WTC11 (cell line): ENCODE results near the gene DNAH1. TPM values are rescaled to one million over a fixed set of nuclear protein-coding genes. Genes with fewer than 3 reads are reported as not detected.

Experiments used
- ATAC-seq: fragments of 200-7000 bp; cut with Tn5 transposase; 2 replicates; pipeline ENCODE4 v1.10.0; 2021; ENCODE audit warnings: mild to moderate bottlenecking, moderate library complexity
- CTCF ChIA-PET: fragments of 300-600 bp; sonication (Branson Sonifier 250); formaldehyde crosslinking; loops from one replicate; lab custom pipeline; 2021; ENCODE audit warnings: antibody characterized with exemption; lab: Charles Lee
- POLR2A ChIA-PET: fragments of 350-600 bp; sonication (Branson Sonifier 250); formaldehyde crosslinking; loops from one replicate; lab custom pipeline; 2021; ENCODE audit warnings: antibody characterized with exemption; lab: Charles Lee
- DNase-seq: peaks from one replicate; pipeline ENCODE4 v3.0.0; 2021; ENCODE audit warnings: low spot score
- H3K27ac Mint-ChIP-seq: 2 replicates; pipeline ENCODE4 v1.8.0; 2021; ENCODE audit warnings: mixed read lengths
- H3K27me3 Mint-ChIP-seq: 2 replicates; pipeline ENCODE4 v1.8.0; 2021; ENCODE audit warnings: low read depth, mild to moderate bottlenecking, moderate library complexity, mixed read lengths
- H3K36me3 Mint-ChIP-seq: 2 replicates; pipeline ENCODE4 v1.8.0; 2021; ENCODE audit warnings: mixed read lengths
- H3K4me1 Mint-ChIP-seq: 2 replicates; pipeline ENCODE4 v1.8.0; 2022; ENCODE audit warnings: mixed read lengths
- H3K4me3 Mint-ChIP-seq: 2 replicates; pipeline ENCODE4 v1.8.0; 2021; ENCODE audit warnings: mild to moderate bottlenecking, moderate library complexity, mixed read lengths
- H3K9me3 Mint-ChIP-seq: 2 replicates; pipeline ENCODE4 v1.8.0; 2021; ENCODE audit warnings: mixed read lengths
- ARID4B ChIP-seq: sonication (generic); formaldehyde crosslinking; IDR thresholded peaks from 2 replicates; pipeline ENCODE4 v1.8.0; 2023; ENCODE audit warnings: missing genetic modification reagents, mild to moderate bottlenecking, borderline replicate concordance
- ATF1 ChIP-seq: sonication (generic); formaldehyde crosslinking; IDR thresholded peaks from 2 replicates; pipeline ENCODE4 v1.8.1; 2023; ENCODE audit warnings: mild to moderate bottlenecking, moderate library complexity, missing genetic modification reagents
- CBFB ChIP-seq: sonication (generic); formaldehyde crosslinking; IDR thresholded peaks from 2 replicates; pipeline ENCODE4 v1.8.1; 2022; ENCODE audit warnings: mild to moderate bottlenecking, low read depth, missing genetic modification reagents
- EMX1 ChIP-seq: fragments of 250-450 bp; sonication (Bioruptor Pico); IDR thresholded peaks from 2 replicates; pipeline ENCODE4 v1.8.0; 2021; ENCODE audit warnings: mild to moderate bottlenecking
- FOXK1 ChIP-seq: sonication (generic); formaldehyde crosslinking; IDR thresholded peaks from 2 replicates; pipeline ENCODE4 v1.8.0; 2022; ENCODE audit warnings: mild to moderate bottlenecking, moderate library complexity, missing genetic modification reagents
- GTF2I ChIP-seq: fragments of 250-450 bp; sonication (Bioruptor Pico); conservative IDR thresholded peaks from 2 replicates; pipeline ENCODE4 v1.4.0; 2021; ENCODE audit warnings: mild to moderate bottlenecking
- HMGA2 ChIP-seq: fragments of 250-450 bp; sonication (Bioruptor Pico); IDR thresholded peaks from 2 replicates; pipeline ENCODE4 v1.4.0; 2021; ENCODE audit warnings: mild to moderate bottlenecking, moderate library complexity
- KAT7 ChIP-seq: sonication (generic); formaldehyde crosslinking; IDR thresholded peaks from 2 replicates; pipeline ENCODE4 v1.8.1; 2023; ENCODE audit warnings: missing genetic modification reagents, mild to moderate bottlenecking, borderline replicate concordance
- RORB ChIP-seq: fragments of 250-450 bp; sonication (Bioruptor Pico); IDR thresholded peaks from 2 replicates; pipeline ENCODE4 v1.9.0; 2021; ENCODE audit warnings: mild to moderate bottlenecking
- SP1 ChIP-seq: sonication (generic); formaldehyde crosslinking; conservative IDR thresholded peaks from 2 replicates; pipeline ENCODE4 v1.8.1; 2022; ENCODE audit warnings: missing genetic modification reagents
- TP53 ChIP-seq: sonication (generic); formaldehyde crosslinking; IDR thresholded peaks from 2 replicates; pipeline ENCODE4 v1.8.1; 2023; ENCODE audit warnings: mild to moderate bottlenecking, missing genetic modification reagents
- ZBTB21 ChIP-seq: sonication (generic); formaldehyde crosslinking; IDR thresholded peaks from 2 replicates; pipeline ENCODE4 v1.8.1; 2023; ENCODE audit warnings: mild to moderate bottlenecking, missing genetic modification reagents, borderline replicate concordance
- ZNF138 ChIP-seq: sonication (generic); formaldehyde crosslinking; conservative IDR thresholded peaks from 2 replicates; pipeline ENCODE4 v1.8.1; 2022; ENCODE audit warnings: mild to moderate bottlenecking, moderate library complexity, missing genetic modification reagents
- ZNF263 ChIP-seq: sonication (generic); formaldehyde crosslinking; IDR thresholded peaks from 2 replicates; pipeline ENCODE4 v1.8.1; 2022; ENCODE audit warnings: low read depth, mild to moderate bottlenecking, moderate library complexity, missing genetic modification reagents
- ZNF416 ChIP-seq: fragments of 250-450 bp; sonication (Bioruptor Pico); IDR thresholded peaks from 2 replicates; pipeline ENCODE4 v1.9.0; 2021; ENCODE audit warnings: mild to moderate bottlenecking, inconsistent platforms
- ZNF512 ChIP-seq: sonication (generic); formaldehyde crosslinking; IDR thresholded peaks from 2 replicates; pipeline ENCODE4 v1.8.1; 2022; ENCODE audit warnings: missing genetic modification reagents, borderline replicate concordance
- ZNF671 ChIP-seq: fragments of 250-450 bp; sonication (Bioruptor Pico); IDR thresholded peaks from 2 replicates; pipeline ENCODE4 v1.8.0; 2021; ENCODE audit warnings: mild to moderate bottlenecking
- total RNA-seq: library from RNA; stranded (reverse); gene quantifications from 3 replicates; pipeline ENCODE4 v1.2.3, GENCODE V29; 2021
- TF ChIP-seq, protein P1 (sequence below): sonication (generic); formaldehyde crosslinking; IDR thresholded peaks from 2 replicates; pipeline ENCODE4 v1.8.1; 2022; ENCODE audit warnings: mild to moderate bottlenecking, moderate library complexity, missing genetic modification reagents
- TF ChIP-seq, protein P2 (sequence below): fragments of 250-450 bp; sonication (Bioruptor Pico); IDR thresholded peaks from 2 replicates; pipeline ENCODE4 v1.9.0; 2021; ENCODE audit warnings: mild to moderate bottlenecking
- TF ChIP-seq, protein P3 (sequence below): sonication (generic); formaldehyde crosslinking; conservative IDR thresholded peaks from 2 replicates; pipeline ENCODE4 v1.8.1; 2022; ENCODE audit warnings: mild to moderate bottlenecking, missing genetic modification reagents
- TF ChIP-seq, protein P4 (sequence below): sonication (generic); formaldehyde crosslinking; conservative IDR thresholded peaks from 2 replicates; pipeline ENCODE4 v1.8.1; 2023; ENCODE audit warnings: mild to moderate bottlenecking, low read depth, missing genetic modification reagents, moderate library complexity

DNAH1 gene
- total RNA-seq, 1 experiment from 2014 or later = 1.5 TPM

GRCh38 chr3:52401551-52401950, 85.4 kb downstream of the DNAH1 start (continued):
- no peak for TF ChIP-seq KAT7 (CRISPR knock-in tag)
- no peak for TF ChIP-seq ZNF416 (CRISPR knock-in tag)
- TF ChIP-seq, all 79 proteins: peak for 0

DNA sequence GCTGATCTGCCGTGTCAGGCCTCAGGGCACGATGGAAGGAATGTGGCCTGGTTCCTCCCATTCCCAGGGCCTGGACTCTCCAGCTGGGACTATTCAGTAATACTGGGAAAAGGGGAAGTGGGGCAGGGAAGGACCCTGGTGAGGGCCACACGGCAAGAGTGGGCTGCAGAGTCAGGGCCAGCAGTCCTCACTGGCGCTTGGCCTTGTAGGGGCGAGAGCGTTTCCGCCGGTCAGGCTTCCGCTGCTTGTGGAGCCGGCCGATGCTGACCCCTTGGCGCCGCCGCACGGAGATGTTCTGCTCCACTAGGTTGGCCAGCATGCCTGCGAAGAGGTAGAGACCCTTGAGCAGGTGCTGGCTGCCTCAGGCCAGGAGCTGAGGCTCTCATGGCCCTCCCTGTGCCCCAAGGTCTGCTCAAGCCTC, 86.0 kb downstream of the DNAH1 start:
- Mint-ChIP-seq H3K9me3 (no peaks in the 10 kb centered on the region), H3K36me3 (peaks cover 43% of the 10 kb centered on the region), H3K27me3 (no peaks in the 10 kb centered on the region), H3K27ac (no peak overlapping the region), H3K4me1 (no peaks in the 10 kb centered on the region), H3K4me3 (no peak overlapping the region)
- DNase-seq (no peak), ATAC-seq (no peak)
- POLR2A ChIA-PET = no interaction called here
- CTCF ChIA-PET = interaction anchor here (2.5 kb wide), 1 partner anchor 14 kb away, joined by 11 read pairs; no protein-coding TSS in a partner anchor
- TF ChIP-seq CBFB = no peak
- TF ChIP-seq, protein P1, sequence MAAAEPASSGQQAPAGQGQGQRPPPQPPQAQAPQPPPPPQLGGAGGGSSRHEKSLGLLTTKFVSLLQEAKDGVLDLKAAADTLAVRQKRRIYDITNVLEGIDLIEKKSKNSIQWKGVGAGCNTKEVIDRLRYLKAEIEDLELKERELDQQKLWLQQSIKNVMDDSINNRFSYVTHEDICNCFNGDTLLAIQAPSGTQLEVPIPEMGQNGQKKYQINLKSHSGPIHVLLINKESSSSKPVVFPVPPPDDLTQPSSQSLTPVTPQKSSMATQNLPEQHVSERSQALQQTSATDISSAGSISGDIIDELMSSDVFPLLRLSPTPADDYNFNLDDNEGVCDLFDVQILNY (CRISPR knock-in tag) = no peak
- TF ChIP-seq TP53 (CRISPR knock-in tag) = no peak
- TF ChIP-seq FOXK1 (CRISPR knock-in tag) = no peak
- no peak for TF ChIP-seq ZNF138
- TF ChIP-seq, protein P2, sequence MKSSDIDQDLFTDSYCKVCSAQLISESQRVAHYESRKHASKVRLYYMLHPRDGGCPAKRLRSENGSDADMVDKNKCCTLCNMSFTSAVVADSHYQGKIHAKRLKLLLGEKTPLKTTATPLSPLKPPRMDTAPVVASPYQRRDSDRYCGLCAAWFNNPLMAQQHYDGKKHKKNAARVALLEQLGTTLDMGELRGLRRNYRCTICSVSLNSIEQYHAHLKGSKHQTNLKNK (CRISPR knock-in tag) = no peak

DNA sequence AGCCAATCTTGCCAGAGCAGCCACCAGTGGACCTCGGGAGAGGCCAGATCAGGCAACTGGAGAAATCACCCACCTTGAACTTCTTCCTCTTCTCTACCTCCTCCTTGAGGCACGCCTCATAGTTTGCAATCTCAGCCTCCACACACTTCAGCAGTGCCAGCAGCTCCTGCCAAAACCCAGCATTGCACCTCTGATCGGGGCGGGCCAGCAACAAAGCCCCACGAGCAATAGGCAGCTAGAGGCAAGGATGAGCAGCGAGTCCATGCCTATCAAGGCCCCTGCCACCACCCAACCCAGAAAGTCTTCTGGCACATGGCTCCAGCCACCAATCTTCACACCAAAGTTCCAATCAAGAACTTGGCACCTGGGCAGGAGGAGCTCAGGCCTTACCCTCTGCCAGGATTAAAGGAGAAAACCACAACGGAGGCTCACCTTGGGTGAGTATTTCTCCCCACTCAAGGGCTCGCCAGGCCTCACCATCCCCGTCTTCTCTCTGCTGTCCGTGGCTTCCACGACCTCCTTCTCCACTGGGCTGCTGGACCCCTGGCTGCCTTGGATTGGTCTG, 86.7 kb downstream of the DNAH1 start:
- Mint-ChIP-seq H3K4me3 (no peak overlapping the region), H3K27me3 (no peaks in the 10 kb centered on the region), H3K27ac (no peak overlapping the region), H3K36me3 (peaks cover 45% of the 10 kb centered on the region), H3K4me1 (no peaks in the 10 kb centered on the region), H3K9me3 (no peaks in the 10 kb centered on the region)
- TF ChIP-seq ZNF671 (CRISPR knock-in tag) = no peak
- TF ChIP-seq, protein P3, sequence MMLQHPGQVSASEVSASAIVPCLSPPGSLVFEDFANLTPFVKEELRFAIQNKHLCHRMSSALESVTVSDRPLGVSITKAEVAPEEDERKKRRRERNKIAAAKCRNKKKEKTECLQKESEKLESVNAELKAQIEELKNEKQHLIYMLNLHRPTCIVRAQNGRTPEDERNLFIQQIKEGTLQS = no peak
- DNase-seq = no peak
- CTCF ChIA-PET = interaction anchor here (2.5 kb wide), 1 partner anchor 14 kb away, joined by 11 read pairs; no protein-coding TSS in a partner anchor
- POLR2A ChIA-PET = no interaction called here
- no peak for ATAC-seq

DNA sequence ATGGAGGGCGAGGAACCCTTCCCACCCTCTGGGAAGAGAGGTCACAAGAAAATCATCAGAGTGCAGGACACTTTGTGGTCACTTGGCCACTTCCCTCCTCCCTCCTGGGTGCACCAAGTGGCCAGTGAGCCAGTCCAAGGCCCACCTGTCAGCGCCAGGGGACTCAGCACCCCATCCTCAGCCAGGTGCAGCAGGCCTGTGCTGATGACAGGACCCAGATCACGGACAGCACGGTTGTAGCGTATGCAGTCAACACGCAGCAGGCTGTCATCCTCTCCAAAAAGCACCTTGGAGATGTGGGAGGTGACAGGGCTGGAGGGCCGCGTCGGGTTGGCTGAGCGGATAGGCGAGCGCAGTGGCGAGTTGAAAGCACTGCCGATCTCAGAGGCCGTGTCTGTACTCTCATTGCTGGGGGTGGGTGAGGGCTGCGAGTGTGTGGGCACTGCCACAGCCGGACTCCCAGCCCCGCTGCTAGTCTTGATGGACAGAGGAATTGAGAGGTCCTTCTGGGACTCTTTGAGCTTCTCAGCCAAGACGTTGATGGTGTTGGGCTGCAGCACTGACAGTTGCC, 87.2 kb downstream of the DNAH1 start:
- ChIA-PET POLR2A (no interaction called here), CTCF (interaction anchor here (2.5 kb wide), 1 partner anchor 15 kb away, joined by 11 read pairs; no protein-coding TSS in a partner anchor)
- TF ChIP-seq SP1 (CRISPR knock-in tag) (no peak), ZNF416 (CRISPR knock-in tag) (no peak), RORB (no peak), EMX1 (CRISPR knock-in tag) (no peak), ZNF263 (CRISPR knock-in tag) (no peak), ARID4B (CRISPR knock-in tag) (no peak), ZBTB21 (CRISPR knock-in tag) (no peak), ZNF512 (CRISPR knock-in tag) (no peak), GTF2I (CRISPR knock-in tag) (no peak), ATF1 (CRISPR knock-in tag) (no peak), HMGA2 (CRISPR knock-in tag) (no peak)
- TF ChIP-seq, protein P4, sequence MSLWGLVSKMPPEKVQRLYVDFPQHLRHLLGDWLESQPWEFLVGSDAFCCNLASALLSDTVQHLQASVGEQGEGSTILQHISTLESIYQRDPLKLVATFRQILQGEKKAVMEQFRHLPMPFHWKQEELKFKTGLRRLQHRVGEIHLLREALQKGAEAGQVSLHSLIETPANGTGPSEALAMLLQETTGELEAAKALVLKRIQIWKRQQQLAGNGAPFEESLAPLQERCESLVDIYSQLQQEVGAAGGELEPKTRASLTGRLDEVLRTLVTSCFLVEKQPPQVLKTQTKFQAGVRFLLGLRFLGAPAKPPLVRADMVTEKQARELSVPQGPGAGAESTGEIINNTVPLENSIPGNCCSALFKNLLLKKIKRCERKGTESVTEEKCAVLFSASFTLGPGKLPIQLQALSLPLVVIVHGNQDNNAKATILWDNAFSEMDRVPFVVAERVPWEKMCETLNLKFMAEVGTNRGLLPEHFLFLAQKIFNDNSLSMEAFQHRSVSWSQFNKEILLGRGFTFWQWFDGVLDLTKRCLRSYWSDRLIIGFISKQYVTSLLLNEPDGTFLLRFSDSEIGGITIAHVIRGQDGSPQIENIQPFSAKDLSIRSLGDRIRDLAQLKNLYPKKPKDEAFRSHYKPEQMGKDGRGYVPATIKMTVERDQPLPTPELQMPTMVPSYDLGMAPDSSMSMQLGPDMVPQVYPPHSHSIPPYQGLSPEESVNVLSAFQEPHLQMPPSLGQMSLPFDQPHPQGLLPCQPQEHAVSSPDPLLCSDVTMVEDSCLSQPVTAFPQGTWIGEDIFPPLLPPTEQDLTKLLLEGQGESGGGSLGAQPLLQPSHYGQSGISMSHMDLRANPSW (CRISPR knock-in tag) = no peak

More for the DNA sequence above, 87.2 kb downstream of the DNAH1 start:
- DNase-seq (no peak), ATAC-seq (no peak)
- no peaks in the 10 kb centered on the region for H3K27me3 Mint-ChIP-seq
- peaks cover 50% of the 10 kb centered on the region for H3K36me3 Mint-ChIP-seq
- H3K4me1 Mint-ChIP-seq = no peaks in the 10 kb centered on the region
- no peak overlapping the region for H3K27ac Mint-ChIP-seq
- no peaks in the 10 kb centered on the region for H3K9me3 Mint-ChIP-seq
- H3K4me3 Mint-ChIP-seq = no peak overlapping the region
